Measurements from ENCODE around the gene EPHB2.

DNA sequence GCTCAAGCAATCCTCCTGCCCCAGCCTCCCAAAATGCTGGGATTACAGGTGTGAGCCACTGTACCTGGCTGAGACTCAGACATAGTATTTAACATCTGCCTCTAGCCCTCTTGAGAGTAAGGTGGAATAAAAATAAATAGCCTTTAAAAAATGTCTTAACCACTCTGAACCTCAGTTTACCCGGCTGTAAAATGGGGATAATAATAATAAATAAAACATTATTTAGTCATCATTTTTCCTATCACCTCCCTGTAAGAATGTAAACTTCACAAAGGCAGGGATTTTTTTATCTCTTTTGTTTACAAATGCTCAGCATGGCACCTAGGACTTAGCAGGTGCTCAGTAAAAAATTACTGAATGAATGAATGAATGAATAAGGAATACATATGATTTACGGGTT lies 17.2 kb downstream of the EPHB2 start:
- TF ChIP-seq, protein P1, sequence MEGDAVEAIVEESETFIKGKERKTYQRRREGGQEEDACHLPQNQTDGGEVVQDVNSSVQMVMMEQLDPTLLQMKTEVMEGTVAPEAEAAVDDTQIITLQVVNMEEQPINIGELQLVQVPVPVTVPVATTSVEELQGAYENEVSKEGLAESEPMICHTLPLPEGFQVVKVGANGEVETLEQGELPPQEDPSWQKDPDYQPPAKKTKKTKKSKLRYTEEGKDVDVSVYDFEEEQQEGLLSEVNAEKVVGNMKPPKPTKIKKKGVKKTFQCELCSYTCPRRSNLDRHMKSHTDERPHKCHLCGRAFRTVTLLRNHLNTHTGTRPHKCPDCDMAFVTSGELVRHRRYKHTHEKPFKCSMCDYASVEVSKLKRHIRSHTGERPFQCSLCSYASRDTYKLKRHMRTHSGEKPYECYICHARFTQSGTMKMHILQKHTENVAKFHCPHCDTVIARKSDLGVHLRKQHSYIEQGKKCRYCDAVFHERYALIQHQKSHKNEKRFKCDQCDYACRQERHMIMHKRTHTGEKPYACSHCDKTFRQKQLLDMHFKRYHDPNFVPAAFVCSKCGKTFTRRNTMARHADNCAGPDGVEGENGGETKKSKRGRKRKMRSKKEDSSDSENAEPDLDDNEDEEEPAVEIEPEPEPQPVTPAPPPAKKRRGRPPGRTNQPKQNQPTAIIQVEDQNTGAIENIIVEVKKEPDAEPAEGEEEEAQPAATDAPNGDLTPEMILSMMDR (conservative IDR thresholded peaks at IDR 0.05; ENCODE audit: low read length) = no peak
- TF ChIP-seq EZH2phosphoT487 (IDR thresholded peaks at IDR 0.05; ENCODE audit: borderline replicate concordance, low read depth, low read length) = no peak
